VCaP (cell line): Measurements from ENCODE around the gene AQP12A.

Experiments used
- H3K27ac ChIP-seq: fragments of 450-650 bp; 2 replicates; pipeline ENCODE4 v1.5.1; 2017
- CTCF ChIP-seq: fragments of 450-650 bp; conservative IDR thresholded peaks from 2 replicates; pipeline ENCODE4 v1.5.1; 2017; ENCODE audit warnings: mild to moderate bottlenecking, moderate library complexity

Gene AQP12A

GRCh38 chr2:240713071-240713927, 21.6 kb downstream of the AQP12A start:
- no peak overlapping the region for H3K27ac ChIP-seq
- no peak for TF ChIP-seq CTCF

DNA sequence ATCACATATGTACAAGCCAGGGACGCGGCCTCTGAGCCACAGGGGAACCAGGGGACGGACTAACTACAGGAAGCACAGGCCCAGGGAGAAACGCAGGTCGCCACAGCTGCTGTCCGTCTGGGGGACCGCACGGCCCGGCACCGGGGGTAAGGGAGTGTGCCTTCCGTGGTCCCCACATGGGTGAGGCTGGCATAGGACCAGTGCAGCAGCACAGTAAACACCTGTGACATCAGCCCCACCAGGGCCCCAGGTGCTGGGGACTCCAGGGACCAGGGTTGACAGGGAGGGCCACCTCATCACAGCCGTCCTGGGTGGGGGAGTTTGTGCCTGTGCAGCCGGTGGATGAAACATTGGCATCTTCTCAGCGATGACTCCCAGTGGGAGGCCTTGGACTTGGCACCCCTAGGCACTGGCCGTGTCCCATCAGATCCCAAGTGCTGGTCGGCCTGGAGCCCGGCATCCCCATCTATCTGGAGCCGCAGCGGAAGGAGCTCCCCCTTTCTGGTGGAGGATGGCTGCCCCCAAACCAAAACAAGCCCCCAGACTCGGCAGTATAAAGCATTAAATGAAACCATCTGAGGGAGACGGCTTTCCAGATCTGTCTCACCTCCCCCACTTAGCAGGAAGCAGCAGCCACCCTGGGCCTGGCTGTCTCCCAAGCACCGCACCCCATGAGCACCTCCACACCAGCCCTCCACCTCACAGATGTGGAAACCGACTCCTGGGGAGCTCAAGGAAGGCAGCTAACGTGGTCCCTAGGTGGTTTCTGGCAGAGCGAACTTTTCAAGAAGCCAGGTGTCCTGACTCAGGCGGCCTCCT, 22.5 kb downstream of the AQP12A start:
- no peak for TF ChIP-seq CTCF

GRCh38 chr2:240714747-240715725, 23.4 kb downstream of the AQP12A start:
- TF ChIP-seq CTCF: peak; percentile 15; the same call in 1 of the 2 replicates
- no peak overlapping the region for H3K27ac ChIP-seq

More for the DNA sequence above, 22.5 kb downstream of the AQP12A start:
- no peak overlapping the region for H3K27ac ChIP-seq

GRCh38 chr2:240716130-240716798, 24.6 kb downstream of the AQP12A start:
- no peak overlapping the region for H3K27ac ChIP-seq
- TF ChIP-seq CTCF: no peak

GRCh38 chr2:240717181-240717641, 25.5 kb downstream of the AQP12A start:
- no peak for TF ChIP-seq CTCF
- H3K27ac ChIP-seq: no peak overlapping the region

DNA sequence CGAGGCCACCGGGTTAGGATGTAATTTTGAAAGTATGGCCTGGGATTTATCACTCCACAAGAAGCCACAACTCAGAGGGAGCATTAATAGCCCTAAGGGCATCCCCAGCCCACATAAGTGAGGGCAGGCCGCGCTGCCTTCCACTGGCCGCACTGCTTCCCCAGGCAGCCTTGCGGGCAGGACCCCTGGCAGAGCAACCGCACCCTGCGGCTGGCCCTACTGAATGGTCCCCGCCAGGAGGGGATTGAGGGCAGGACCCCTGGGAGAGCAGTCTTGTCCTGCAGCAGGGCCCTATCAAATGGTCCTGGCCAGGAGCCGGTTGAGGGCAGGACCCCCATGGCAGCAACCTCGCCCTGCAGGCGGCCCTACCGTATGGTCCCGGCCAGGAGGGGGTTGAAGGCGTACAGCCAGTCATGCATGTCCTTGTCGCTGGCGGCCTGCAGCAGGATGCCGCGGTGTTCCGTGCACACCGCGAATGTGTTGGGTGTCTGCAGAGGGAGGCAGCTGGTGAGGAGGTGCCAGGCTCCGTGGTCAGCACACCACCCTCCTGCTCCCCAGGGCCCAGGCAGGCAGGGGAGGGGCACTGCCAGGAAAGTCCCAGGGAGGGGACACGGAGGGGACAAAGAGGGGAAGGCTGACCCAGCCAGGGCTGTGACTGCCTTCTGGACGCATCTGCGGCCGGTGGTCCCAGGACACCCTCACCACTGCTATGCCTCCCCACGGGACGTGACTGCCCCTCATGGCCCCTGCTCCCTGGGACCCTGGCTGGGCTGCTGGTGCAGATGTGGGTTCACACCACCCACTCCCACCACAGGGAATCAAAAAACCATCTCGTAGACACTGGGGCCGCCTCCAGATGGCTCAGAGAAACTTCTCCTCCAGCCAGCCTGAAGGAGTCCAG, 26.3 kb downstream of the AQP12A start:
- no peak overlapping the region for H3K27ac ChIP-seq
- TF ChIP-seq CTCF: no peak
